KG1 (cell line): Measurements from ENCODE around the gene AGBL4.

Experiments used
- DNase-seq: peaks from one replicate; lab custom pipeline; 2025; lab: John Stamatoyannopoulos, UW

The AGBL4 gene

DNA sequence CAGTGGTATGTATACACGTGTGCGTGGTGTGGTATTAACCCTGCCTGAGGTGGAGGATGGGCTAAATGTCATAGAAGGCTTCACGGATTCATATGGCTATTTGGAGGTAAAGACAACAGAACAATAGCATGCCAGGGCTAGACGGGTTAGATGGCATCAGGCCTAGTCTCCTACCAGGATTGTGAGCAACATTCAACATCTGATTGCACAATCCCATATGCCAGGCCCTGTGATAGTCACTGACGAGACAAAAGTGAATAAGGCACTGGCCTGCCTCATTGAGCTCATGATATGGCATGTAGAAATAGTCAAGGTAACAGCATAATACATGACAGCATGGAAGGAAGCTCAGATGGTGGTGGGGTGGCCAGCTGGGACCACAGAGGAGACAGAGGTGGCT is 1079.9 kb downstream of the AGBL4 start:
- no peak for DNase-seq

- no peak for DNase-seq
Observed at GRCh38 chr1:48943393-48943792, 1080.4 kb downstream of the AGBL4 start.

DNA sequence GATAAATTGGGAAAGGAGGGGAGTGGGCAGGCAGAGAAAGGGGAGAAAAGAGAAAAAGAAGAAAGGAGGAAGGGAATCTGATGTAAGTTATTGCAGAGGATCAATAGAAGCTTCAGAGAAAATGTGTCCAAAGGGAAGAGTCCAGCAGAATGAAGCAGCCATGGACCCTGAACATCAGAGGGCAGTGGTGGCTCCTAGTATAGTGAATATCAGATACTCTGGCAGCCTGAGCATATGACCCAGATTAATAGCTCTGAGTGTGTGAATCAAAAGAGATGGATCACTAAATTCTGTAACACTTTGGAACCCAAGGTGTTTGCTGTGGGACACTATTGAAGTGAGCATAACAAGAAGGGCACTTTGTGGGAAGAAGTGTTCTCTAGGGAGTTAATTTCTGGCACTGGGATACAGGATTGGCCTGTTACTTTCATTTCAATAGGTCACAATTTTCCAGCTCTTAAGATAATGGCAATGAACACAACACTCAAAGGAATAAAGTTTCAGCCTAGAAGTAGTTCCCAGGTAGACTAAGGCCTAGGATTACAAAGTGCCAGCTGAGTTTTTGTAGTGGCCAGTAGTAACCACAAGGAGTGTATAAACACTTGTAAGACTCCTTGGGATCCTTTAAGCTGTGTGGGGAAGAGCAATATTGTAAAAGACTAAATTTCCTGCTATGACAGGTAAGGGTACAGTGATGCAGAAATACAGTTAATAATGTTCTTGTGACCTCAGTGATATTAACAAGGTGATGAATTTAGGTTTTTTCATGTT is 1082.6 kb downstream of the AGBL4 start:
- no peak for DNase-seq

GRCh38 chr1:48940354-48940753 is 1083.4 kb downstream of the AGBL4 start:
- no peak for DNase-seq

DNA sequence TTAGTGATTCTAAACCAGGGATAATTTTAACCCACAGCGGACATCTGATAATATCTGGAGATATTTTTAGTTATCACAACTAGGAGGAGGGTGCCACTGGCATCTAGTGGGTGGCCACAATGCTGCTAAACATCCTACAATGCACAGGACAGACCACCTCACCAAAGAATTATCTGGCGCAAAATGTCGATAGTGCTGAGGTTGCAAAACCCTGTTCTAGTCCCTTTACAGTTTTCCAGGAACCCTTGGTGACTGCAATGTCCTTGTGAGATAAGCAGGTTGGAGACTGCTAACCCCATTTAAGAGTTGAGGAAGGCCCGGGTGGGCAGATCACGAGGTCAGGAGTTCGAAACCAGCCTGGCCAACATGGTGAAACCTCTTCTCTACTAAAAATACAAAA is 1083.9 kb downstream of the AGBL4 start:
- no peak for DNase-seq

- DNase-seq, result no peak
Observed at GRCh38 chr1:48939042-48939441, 1084.7 kb downstream of the AGBL4 start.

DNA sequence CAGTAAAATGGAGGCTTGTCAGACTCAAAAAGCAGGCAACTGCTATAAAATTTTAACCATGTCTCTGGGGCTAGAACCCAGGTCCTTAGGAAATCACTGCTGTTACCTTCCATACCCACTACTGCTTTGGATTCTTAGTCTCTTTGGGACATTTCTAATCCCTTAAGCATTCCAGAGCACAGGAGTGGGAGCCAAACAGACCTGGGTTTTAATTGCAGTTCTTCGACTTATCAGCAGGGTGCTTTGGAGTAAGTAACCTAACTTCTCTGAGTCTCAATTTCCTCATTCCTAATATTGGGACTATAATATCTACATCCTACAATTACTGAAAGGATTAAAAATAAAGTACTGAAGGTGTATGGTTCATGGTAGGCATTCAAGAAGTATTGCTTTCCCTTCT is 1086.0 kb downstream of the AGBL4 start:
- no peak for DNase-seq

- no peak for DNase-seq
Observed at GRCh38 chr1:48936436-48936835, 1087.3 kb downstream of the AGBL4 start.

DNA sequence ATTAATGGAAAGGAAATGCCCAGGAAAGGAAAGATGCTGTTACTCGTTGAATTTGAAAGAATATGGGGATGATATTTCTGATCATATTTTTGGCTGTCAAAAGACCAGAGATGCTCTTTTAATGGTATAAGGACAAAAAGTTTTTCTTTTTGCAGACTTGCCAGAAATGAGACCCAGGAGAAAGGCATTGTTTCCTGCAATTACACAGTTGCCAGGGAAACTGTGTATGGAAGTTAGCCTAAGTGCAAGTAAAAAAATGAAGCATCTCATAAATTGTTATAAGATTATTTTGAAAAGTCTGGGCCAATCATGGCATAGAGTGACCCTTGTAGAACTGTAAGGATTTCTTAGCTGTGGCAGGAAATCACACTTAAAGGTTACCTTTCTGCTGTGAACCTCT is 1091.4 kb downstream of the AGBL4 start:
- no peak for DNase-seq

DNA sequence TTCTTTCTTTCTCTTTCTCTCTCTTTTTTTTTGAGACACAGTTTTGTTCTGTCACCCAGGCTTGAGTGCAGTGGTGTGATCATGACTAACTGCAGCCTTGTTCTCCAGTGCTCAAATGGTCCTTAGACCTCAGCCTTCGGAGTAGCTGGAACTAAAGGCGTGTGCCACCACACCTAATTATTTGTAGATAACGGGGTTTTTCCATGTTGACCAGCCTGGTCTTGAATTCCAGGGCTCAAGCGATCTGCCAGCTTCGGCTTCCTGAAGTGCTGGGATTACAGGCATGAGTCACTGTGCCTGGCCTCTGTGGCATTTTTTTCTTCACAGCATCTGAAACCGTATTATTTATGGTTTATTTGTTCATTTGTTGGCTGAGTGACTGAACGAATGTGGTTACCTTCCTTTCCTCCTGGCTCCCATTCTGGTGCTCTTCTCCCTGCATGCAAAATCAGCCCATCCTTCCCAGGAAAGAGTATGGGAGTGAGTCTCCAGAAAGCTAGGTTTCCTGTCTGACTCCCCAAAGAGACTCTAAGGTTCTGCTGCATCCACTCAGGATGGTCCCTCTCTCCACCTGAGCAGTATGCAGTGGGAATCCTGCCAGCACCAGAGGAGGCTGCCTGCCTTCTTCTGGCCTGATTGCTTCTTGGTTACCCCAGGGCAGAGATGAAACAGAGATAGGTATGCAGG is 1092.1 kb downstream of the AGBL4 start:
- DNase-seq, result no peak

- no peak for DNase-seq
Observed at GRCh38 chr1:48930011-48930410, 1093.7 kb downstream of the AGBL4 start.

- no peak for DNase-seq
Observed at GRCh38 chr1:48924099-48924498, 1099.7 kb downstream of the AGBL4 start.

DNA sequence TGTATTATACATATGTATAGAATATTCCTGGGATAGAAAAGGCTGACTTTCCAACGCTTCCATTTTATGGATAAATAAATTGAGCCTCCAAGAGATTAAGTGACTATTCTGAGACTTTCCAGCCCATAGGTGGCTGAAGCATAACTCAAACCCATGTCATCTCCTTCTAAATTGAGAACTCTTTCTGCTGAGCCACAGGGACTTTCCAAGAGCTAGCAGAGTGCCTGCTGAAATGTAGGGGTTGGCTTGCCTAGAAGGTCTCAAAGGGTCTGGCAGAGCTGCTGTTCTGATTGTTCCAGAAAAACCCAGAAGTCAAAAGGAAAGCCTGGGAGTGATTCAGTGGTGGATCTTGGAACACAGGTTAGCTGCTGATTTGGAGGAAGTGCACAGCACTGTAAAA is 1100.6 kb downstream of the AGBL4 start:
- DNase-seq, result no peak

DNA sequence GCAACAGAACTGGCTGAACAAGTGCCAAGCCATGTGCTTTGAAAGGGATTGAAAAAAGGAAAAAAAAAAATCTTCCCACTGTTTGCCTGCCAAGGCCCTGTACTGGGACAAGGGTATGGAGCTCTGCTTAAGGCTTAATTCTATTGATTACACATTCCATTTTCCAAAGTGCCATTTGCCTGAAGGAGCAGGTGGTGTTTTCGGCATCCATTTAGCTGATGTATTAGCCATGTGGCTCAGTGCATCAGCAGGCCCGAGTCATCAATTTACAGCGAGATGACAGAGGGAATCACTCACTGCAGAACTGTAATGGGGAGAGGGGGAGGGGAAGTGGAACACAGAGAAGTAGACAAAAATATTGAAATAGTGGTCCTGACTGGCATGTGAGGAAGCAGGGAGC is 1102.9 kb downstream of the AGBL4 start:
- no peak for DNase-seq

- DNase-seq, result no peak
Observed at GRCh38 chr1:48917901-48918603, 1105.7 kb downstream of the AGBL4 start.

GRCh38 chr1:48917070-48917454 is 1106.7 kb downstream of the AGBL4 start:
- no peak for DNase-seq

- DNase-seq, result no peak
Observed at GRCh38 chr1:48916130-48917069, 1107.4 kb downstream of the AGBL4 start.

DNA sequence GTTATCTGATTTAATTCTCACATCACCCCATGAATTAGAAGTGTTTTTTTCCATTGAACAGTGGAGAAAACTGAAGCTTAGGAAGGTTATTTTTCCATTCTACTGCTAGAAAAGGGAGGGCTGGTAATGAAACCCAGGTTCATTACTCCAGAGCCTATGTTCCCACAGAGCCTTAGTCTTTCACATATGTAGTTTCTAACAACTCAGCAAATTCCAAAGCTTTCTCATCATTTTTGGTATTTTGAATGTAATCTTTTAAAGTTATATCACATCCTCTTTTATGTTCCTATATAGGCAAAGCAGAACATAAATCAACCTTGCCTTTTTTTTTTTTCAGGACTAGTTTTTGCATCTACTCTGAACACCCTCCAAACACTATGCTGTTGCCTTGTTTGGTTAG is 1115.1 kb downstream of the AGBL4 start:
- DNase-seq, result no peak

- no peak for DNase-seq
Observed at GRCh38 chr1:48906729-48907128, 1117.0 kb downstream of the AGBL4 start.

GRCh38 chr1:48906164-48906563 is 1117.6 kb downstream of the AGBL4 start:
- no peak for DNase-seq

- DNase-seq, result no peak
Observed at GRCh38 chr1:48903291-48903690, 1120.5 kb downstream of the AGBL4 start.

- DNase-seq, result no peak
Observed at GRCh38 chr1:48898894-48899293, 1124.9 kb downstream of the AGBL4 start.
